Measurements from ENCODE around the gene ARHGAP25.

The ARHGAP25 gene

DNA sequence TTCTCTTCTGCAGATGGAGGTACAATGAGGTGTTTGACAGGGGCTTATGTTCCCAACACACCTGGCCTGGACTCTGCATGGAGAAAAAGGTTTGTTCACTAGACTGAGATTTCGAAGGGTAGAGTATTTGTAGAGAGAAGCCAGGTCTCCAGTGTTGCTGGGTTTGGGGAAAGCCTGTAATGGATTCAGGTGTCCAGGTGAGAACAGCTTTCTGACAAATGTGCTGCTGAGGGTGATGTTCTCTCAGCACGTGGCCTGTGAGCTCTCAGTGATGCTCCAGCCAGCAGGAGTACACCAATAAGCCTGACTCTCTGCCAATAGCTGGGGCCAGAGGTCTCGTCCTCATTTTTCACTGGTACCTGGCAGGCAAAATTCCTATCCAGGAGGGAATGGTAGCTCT is 43.8 kb upstream of the ARHGAP25 start:
- TF ChIP-seq, protein P1, sequence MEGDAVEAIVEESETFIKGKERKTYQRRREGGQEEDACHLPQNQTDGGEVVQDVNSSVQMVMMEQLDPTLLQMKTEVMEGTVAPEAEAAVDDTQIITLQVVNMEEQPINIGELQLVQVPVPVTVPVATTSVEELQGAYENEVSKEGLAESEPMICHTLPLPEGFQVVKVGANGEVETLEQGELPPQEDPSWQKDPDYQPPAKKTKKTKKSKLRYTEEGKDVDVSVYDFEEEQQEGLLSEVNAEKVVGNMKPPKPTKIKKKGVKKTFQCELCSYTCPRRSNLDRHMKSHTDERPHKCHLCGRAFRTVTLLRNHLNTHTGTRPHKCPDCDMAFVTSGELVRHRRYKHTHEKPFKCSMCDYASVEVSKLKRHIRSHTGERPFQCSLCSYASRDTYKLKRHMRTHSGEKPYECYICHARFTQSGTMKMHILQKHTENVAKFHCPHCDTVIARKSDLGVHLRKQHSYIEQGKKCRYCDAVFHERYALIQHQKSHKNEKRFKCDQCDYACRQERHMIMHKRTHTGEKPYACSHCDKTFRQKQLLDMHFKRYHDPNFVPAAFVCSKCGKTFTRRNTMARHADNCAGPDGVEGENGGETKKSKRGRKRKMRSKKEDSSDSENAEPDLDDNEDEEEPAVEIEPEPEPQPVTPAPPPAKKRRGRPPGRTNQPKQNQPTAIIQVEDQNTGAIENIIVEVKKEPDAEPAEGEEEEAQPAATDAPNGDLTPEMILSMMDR (IDR thresholded peaks at IDR 0.05): no peak
- H3K4me1 ChIP-seq: no peaks in the 10 kb centered on the region

GRCh38 chr2:68692511-68692910 is 42.1 kb upstream of the ARHGAP25 start:
- Histone ChIP-seq H3K4me1 (no peaks in the 10 kb centered on the region), H3K9me3 (ENCODE audit: control insufficient read depth, low read length) (no peaks in the 10 kb centered on the region), H3K79me2 (no peaks in the 10 kb centered on the region), H3K27ac (no peak overlapping the region), H3K36me3 (ENCODE audit: control insufficient read depth, insufficient read depth, low read length) (no peaks in the 10 kb centered on the region), H3K9ac (no peak overlapping the region), H3K27me3 (ENCODE audit: control insufficient read depth, insufficient read depth, low read length) (no peaks in the 10 kb centered on the region), H3K4me2 (ENCODE audit: low read length) (no peak overlapping the region), H2AFZ (no peak overlapping the region), H3K4me3 (ENCODE audit: low read depth, low read length) (no peak overlapping the region)
- TF ChIP-seq, protein P1 (IDR thresholded peaks at IDR 0.05): no peak

More for the DNA sequence above, 43.8 kb upstream of the ARHGAP25 start:
- Histone ChIP-seq H3K9ac (no peak overlapping the region), H3K4me2 (ENCODE audit: low read length) (no peak overlapping the region), H2AFZ (no peak overlapping the region), H3K27ac (no peak overlapping the region), H3K4me3 (ENCODE audit: low read depth, low read length) (no peak overlapping the region), H3K27me3 (ENCODE audit: control insufficient read depth, insufficient read depth, low read length) (no peaks in the 10 kb centered on the region), H3K9me3 (ENCODE audit: control insufficient read depth, low read length) (no peaks in the 10 kb centered on the region), H3K36me3 (ENCODE audit: control insufficient read depth, insufficient read depth, low read length) (no peaks in the 10 kb centered on the region), H3K79me2 (no peaks in the 10 kb centered on the region)

- no peaks in the 10 kb centered on the region for H3K9me3 ChIP-seq (ENCODE audit: control insufficient read depth, low read length)
- no peak overlapping the region for H3K27ac ChIP-seq
- TF ChIP-seq, protein P1 (IDR thresholded peaks at IDR 0.05): no peak
- no peaks in the 10 kb centered on the region for H3K36me3 ChIP-seq (ENCODE audit: control insufficient read depth, insufficient read depth, low read length)
- H3K4me1 ChIP-seq: no peaks in the 10 kb centered on the region
- H3K9ac ChIP-seq: no peak overlapping the region
- H2AFZ ChIP-seq: no peak overlapping the region
- H3K79me2 ChIP-seq: no peaks in the 10 kb centered on the region
- H3K4me3 ChIP-seq (ENCODE audit: low read depth, low read length): no peak overlapping the region
- H3K27me3 ChIP-seq (ENCODE audit: control insufficient read depth, insufficient read depth, low read length): no peaks in the 10 kb centered on the region
- H3K4me2 ChIP-seq (ENCODE audit: low read length): no peak overlapping the region
Observed at GRCh38 chr2:68693951-68694350, 40.7 kb upstream of the ARHGAP25 start.

DNA sequence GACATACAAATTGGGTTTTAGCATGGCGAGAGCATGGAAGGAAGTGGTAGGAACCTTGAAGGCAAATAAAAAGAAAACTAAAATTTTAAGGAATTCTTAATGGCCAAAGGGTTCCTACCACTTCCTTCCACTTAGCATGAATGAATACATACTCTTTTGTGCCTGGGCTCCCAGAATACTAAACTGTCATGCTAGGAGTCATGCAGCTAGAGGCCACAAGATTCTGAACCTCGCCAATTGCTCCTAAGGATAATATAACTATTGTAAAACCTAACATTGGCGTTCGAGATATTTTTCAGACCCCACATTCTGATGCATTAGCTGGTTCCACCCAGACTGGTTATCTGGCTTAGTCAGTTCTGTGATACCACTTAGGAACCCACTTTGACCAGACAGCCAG is 38.6 kb upstream of the ARHGAP25 start:
- Histone ChIP-seq H3K27me3 (ENCODE audit: control insufficient read depth, insufficient read depth, low read length) (no peaks in the 10 kb centered on the region), H3K9me3 (ENCODE audit: control insufficient read depth, low read length) (no peaks in the 10 kb centered on the region), H3K4me2 (ENCODE audit: low read length) (no peak overlapping the region), H3K4me1 (no peaks in the 10 kb centered on the region), H2AFZ (no peak overlapping the region), H3K9ac (no peak overlapping the region), H3K4me3 (ENCODE audit: low read depth, low read length) (no peak overlapping the region), H3K27ac (no peak overlapping the region), H3K36me3 (ENCODE audit: control insufficient read depth, insufficient read depth, low read length) (no peaks in the 10 kb centered on the region), H3K79me2 (no peaks in the 10 kb centered on the region)
- TF ChIP-seq, protein P1 (IDR thresholded peaks at IDR 0.05): no peak

GRCh38 chr2:68696554-68696953 is 38.1 kb upstream of the ARHGAP25 start:
- Histone ChIP-seq H3K9me3 (ENCODE audit: control insufficient read depth, low read length) (no peaks in the 10 kb centered on the region), H3K36me3 (ENCODE audit: control insufficient read depth, insufficient read depth, low read length) (no peaks in the 10 kb centered on the region), H3K4me1 (no peaks in the 10 kb centered on the region), H3K27me3 (ENCODE audit: control insufficient read depth, insufficient read depth, low read length) (no peaks in the 10 kb centered on the region), H3K79me2 (no peaks in the 10 kb centered on the region), H3K9ac (no peak overlapping the region), H3K27ac (no peak overlapping the region), H3K4me2 (ENCODE audit: low read length) (no peak overlapping the region), H2AFZ (no peak overlapping the region), H3K4me3 (ENCODE audit: low read depth, low read length) (no peak overlapping the region)
- TF ChIP-seq, protein P1 (IDR thresholded peaks at IDR 0.05): no peak
